HepG2 (cell line): Measurements from ENCODE around the gene CHEK2. TPM values are rescaled to one million over a fixed set of nuclear protein-coding genes. Genes with fewer than 3 reads are reported as not detected.

Experiments
- ARNTL ChIP-seq: sonication (generic); formaldehyde crosslinking; IDR thresholded peaks from 2 replicates; pipeline ENCODE4 v1.4.0; 2020; ENCODE audit warnings: mild to moderate bottlenecking, missing genetic modification reagents
- ATF1 ChIP-seq: IDR thresholded peaks from 2 replicates; pipeline ENCODE4 v1.6.1; 2016; ENCODE audit warnings: mild to moderate bottlenecking, control low read depth
- BATF2 ChIP-seq: sonication (generic); formaldehyde crosslinking; IDR thresholded peaks from 2 replicates; pipeline ENCODE4 v1.8.0; 2022; ENCODE audit warnings: mild to moderate bottlenecking, missing genetic modification reagents, moderate library complexity
- FOXK2 ChIP-seq: fragments of 450-650 bp; IDR thresholded peaks from 2 replicates; pipeline ENCODE4 v1.6.1; 2016
- KDM2A ChIP-seq: sonication (generic); formaldehyde crosslinking; IDR thresholded peaks from 2 replicates; pipeline ENCODE4 v1.4.0; 2020; ENCODE audit warnings: low read depth, missing genetic modification reagents, borderline replicate concordance
- KIAA2018 ChIP-seq: sonication (generic); formaldehyde crosslinking; IDR thresholded peaks from 2 replicates; pipeline ENCODE4 v1.5.0; 2020; ENCODE audit warnings: mild to moderate bottlenecking, missing genetic modification reagents, borderline replicate concordance
- KMT2B ChIP-seq: IDR thresholded peaks from 2 replicates; pipeline ENCODE4 v1.6.1; 2016; ENCODE audit warnings: missing genetic modification reagents, missing compliant biosample characterization
- PCBP1 ChIP-seq: fragments of 200-400 bp; formaldehyde crosslinking; IDR thresholded peaks from 2 replicates; pipeline ENCODE4 v1.6.1; 2017; ENCODE audit warnings: mild to moderate bottlenecking, low read depth, low read length, borderline replicate concordance
- SMARCE1 ChIP-seq: fragments of 450-650 bp; IDR thresholded peaks from 2 replicates; pipeline ENCODE4 v1.6.1; 2017; ENCODE audit warnings: borderline replicate concordance
- ZNF10 ChIP-seq: sonication (generic); formaldehyde crosslinking; IDR thresholded peaks from 2 replicates; pipeline ENCODE4 v1.4.0; 2020; ENCODE audit warnings: mild to moderate bottlenecking, low read depth, missing genetic modification reagents, borderline replicate concordance
- ZNF101 ChIP-seq: sonication (generic); formaldehyde crosslinking; IDR thresholded peaks from 2 replicates; pipeline ENCODE4 v1.4.0; 2020; ENCODE audit warnings: mild to moderate bottlenecking, low read depth, missing genetic modification reagents, borderline replicate concordance
- ZNF282 ChIP-seq: fragments of 450-650 bp; IDR thresholded peaks from 2 replicates; pipeline ENCODE4 v1.6.1; 2018; ENCODE audit not compliant: partially characterized antibody
- ZNF446 ChIP-seq: sonication (generic); formaldehyde crosslinking; IDR thresholded peaks from 2 replicates; pipeline ENCODE4 v1.5.0; 2020; ENCODE audit warnings: mild to moderate bottlenecking, missing genetic modification reagents
- ZSCAN25 ChIP-seq: sonication (generic); formaldehyde crosslinking; IDR thresholded peaks from 2 replicates; pipeline ENCODE4 v1.8.0; 2022; ENCODE audit warnings: mild to moderate bottlenecking, missing genetic modification reagents
- polyA plus RNA-seq, 8 experiments: library from polyadenylated mRNA; depleted of rRNA in 3 of 8; stranded (reverse) in 7 of 8; unstranded in 1 of 8; fragments of >200 nt; fragmentation: Illumina TruSeq in 4 of 8; extraction: Trizol in 4 of 8; gene quantifications; 2 replicates each; pipeline versions ENCODE4 v1.2.1 to v1.2.3, GENCODE V29; 2011 to 2016; ENCODE audit warnings: low read depth in 4 of 8, missing spikeins in 1 of 8, mixed read lengths in 1 of 8; ENCODE audit not compliant: insufficient read depth in 1 of 8
- total RNA-seq, 5 experiments: library from RNA; depleted of rRNA; stranded (reverse); fragments of >200 nt; fragmentation: Illumina TruSeq; extraction: Trizol; gene quantifications; 2 replicates each; pipeline ENCODE4 v1.2.3, GENCODE V29; 2016; ENCODE audit warnings: low read depth in 1 of 5
- TF ChIP-seq, protein P1 (sequence below): sonication (generic); formaldehyde crosslinking; IDR thresholded peaks from 2 replicates; pipeline ENCODE4 v1.4.0; 2020; ENCODE audit warnings: missing genetic modification reagents
- TF ChIP-seq, protein P2 (sequence below): IDR thresholded peaks from 2 replicates; pipeline ENCODE4 v1.6.1; 2018; ENCODE audit warnings: missing genetic modification reagents

The CHEK2 gene
- total and polyA plus RNA-seq, 2 of the 13 experiments (the other 11 are each of a cell fraction or from before 2014, with no cell fraction given) = 27.0 to 40.5 TPM

- TF ChIP-seq KIAA2018 (no peak), KMT2B (CRISPR knock-in tag) (no peak), FOXK2 (peak; percentile 83), ATF1 (CRISPR knock-in tag) (peak; percentile 44; the same call in 1 of the 2 replicates), KDM2A (CRISPR knock-in tag) (no peak), ZNF10 (CRISPR knock-in tag) (no peak), ZNF101 (no peak), PCBP1 (no peak), ZNF282 (no peak), ZNF446 (CRISPR knock-in tag) (no peak), BATF2 (CRISPR knock-in tag) (no peak), SMARCE1 (no peak), ARNTL (CRISPR knock-in tag) (peak; percentile 40), ZSCAN25 (CRISPR knock-in tag) (no peak)
- TF ChIP-seq, protein P1, sequence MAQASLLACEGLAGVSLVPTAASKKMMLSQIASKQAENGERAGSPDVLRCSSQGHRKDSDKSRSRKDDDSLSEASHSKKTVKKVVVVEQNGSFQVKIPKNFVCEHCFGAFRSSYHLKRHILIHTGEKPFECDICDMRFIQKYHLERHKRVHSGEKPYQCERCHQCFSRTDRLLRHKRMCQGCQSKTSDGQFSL (CRISPR knock-in tag) = no peak
- TF ChIP-seq, protein P2, sequence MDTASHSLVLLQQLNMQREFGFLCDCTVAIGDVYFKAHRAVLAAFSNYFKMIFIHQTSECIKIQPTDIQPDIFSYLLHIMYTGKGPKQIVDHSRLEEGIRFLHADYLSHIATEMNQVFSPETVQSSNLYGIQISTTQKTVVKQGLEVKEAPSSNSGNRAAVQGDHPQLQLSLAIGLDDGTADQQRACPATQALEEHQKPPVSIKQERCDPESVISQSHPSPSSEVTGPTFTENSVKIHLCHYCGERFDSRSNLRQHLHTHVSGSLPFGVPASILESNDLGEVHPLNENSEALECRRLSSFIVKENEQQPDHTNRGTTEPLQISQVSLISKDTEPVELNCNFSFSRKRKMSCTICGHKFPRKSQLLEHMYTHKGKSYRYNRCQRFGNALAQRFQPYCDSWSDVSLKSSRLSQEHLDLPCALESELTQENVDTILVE (CRISPR knock-in tag) = no peak
Measured at GRCh38 chr22:28783786-28784671, 42.4 kb upstream of the CHEK2 start (continued).
